PC-9 (cell line): ENCODE data around the gene CLDND1. TPM values are rescaled to one million over a fixed set of nuclear protein-coding genes. Genes with fewer than 3 reads are reported as not detected.

Source experiments
- BruUV-seq: library from RNA; stranded (reverse); fragments of 400-500 nt; replicated peaks from 2 replicates; lab custom pipeline; 2021; lab: Mats Ljungman, UMichigan
- CTCF ChIA-PET: fragments of 300-600 bp; sonication (Branson Sonifier 250); formaldehyde crosslinking; loops from one replicate; lab custom pipeline; 2022; ENCODE audit warnings: antibody characterized with exemption; lab: Charles Lee
- POLR2A ChIA-PET: fragments of 300-600 bp; sonication (Branson Sonifier 250); formaldehyde crosslinking; loops from one replicate; lab custom pipeline; 2022; ENCODE audit warnings: antibody characterized with exemption; ENCODE audit not compliant: unreplicated experiment; lab: Charles Lee
- DNase-seq, 2 experiments: peaks; one replicate each; pipeline versions ENCODE4 v3.0.0 to v3.0.0-alpha.2; 2015 to 2022; ENCODE audit warnings: mixed read lengths in 1 of 2
- H2AFZ ChIP-seq: fragments of 200-600 bp; sonication (generic); 2 replicates; pipeline ENCODE4 v1.8.1; 2017; ENCODE audit warnings: antibody characterized with exemption
- H3F3A ChIP-seq: fragments of 200-600 bp; sonication (generic); 2 replicates; pipeline ENCODE4 v1.8.1; 2017; ENCODE audit warnings: antibody characterized with exemption, mild to moderate bottlenecking, low read depth; ENCODE audit not compliant: insufficient read depth
- H3K27ac ChIP-seq: fragments of 200-600 bp; sonication (generic); 2 replicates; pipeline ENCODE4 v1.6.1; 2016; ENCODE audit warnings: mixed run types
- H3K27me3 ChIP-seq: fragments of 200-600 bp; sonication (generic); 2 replicates; pipeline ENCODE4 v1.6.1; 2016; ENCODE audit warnings: low read depth, mixed run types; ENCODE audit not compliant: insufficient read depth
- H3K36me3 ChIP-seq: fragments of 200-600 bp; sonication (generic); 2 replicates; pipeline ENCODE4 v1.6.1; 2016; ENCODE audit warnings: low read depth, mixed run types
- H3K4me1 ChIP-seq: fragments of 200-600 bp; sonication (generic); replicated peaks from 2 replicates; pipeline ENCODE4 v1.6.1; 2016; ENCODE audit warnings: mixed run types; ENCODE audit not compliant: insufficient read depth
- H3K4me2 ChIP-seq: fragments of 200-600 bp; sonication (generic); 2 replicates; pipeline ENCODE4 v1.6.1; 2017; ENCODE audit warnings: mixed run types
- H3K4me3 ChIP-seq: fragments of 200-600 bp; sonication (generic); 2 replicates; pipeline ENCODE4 v1.6.1; 2016; ENCODE audit warnings: mixed run types
- H3K79me2 ChIP-seq: fragments of 200-600 bp; sonication (generic); 2 replicates; pipeline ENCODE4 v1.6.1; 2017; ENCODE audit warnings: low read depth, mixed run types
- H3K9me2 ChIP-seq: fragments of 200-600 bp; sonication (generic); 2 replicates; pipeline ENCODE4 v1.8.1; 2017; ENCODE audit warnings: mild to moderate bottlenecking; ENCODE audit not compliant: insufficient read depth
- H3K9me3 ChIP-seq: fragments of 200-600 bp; sonication (generic); 2 replicates; pipeline ENCODE4 v1.8.1; 2016; ENCODE audit warnings: low read depth; ENCODE audit not compliant: insufficient read depth
- H4K20me1 ChIP-seq: fragments of 200-600 bp; sonication (generic); 2 replicates; pipeline ENCODE4 v1.8.1; 2017; ENCODE audit not compliant: insufficient read depth
- CTCF ChIP-seq: fragments of 200-600 bp; sonication (generic); conservative IDR thresholded peaks from 2 replicates; pipeline ENCODE4 v1.6.1; 2017; ENCODE audit warnings: mixed run types, antibody characterized with exemption, mild to moderate bottlenecking, moderate library complexity
- EZH2 ChIP-seq: fragments of 200-600 bp; sonication (generic); IDR thresholded peaks from 2 replicates; pipeline ENCODE4 v1.8.0; 2017; ENCODE audit warnings: antibody characterized with exemption, low read depth
- intact Hi-C: fragments of 100-400 bp; cut with micrococcal nuclease; formaldehyde crosslinking; loops from one replicate; pipeline ENCODE4 v1.10.0; 2022; ENCODE audit not compliant: unreplicated experiment
- total RNA-seq: library from RNA; stranded (reverse); gene quantifications from 2 replicates; pipeline ENCODE4 v1.2.3, GENCODE V29; 2021

CLDND1 gene
- total RNA-seq, 1 experiment from 2014 or later, result 143 TPM

DNA sequence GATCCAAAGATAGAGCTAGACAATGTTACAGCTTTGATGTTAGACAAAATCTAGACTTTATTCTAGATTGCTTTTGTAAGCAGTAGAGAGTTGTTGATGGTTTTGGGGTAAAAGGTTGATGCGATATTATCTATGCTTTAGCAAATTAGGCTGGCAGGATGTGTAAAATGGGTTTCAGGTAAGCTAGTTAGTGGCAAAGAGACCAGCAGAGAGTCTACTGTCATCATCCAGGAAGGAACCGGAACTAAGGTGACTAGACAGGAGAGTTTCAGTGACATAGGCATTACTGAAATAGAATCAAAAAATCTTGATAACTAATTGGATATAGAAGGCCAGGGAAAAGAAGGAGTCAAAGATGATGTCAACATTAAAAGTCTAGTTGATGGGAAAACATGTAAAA, 14.1 kb downstream of the CLDND1 start:
- Histone ChIP-seq H3K9me2 (no peaks in the 10 kb centered on the region), H3K36me3 (no peaks in the 10 kb centered on the region), H4K20me1 (no peaks in the 10 kb centered on the region), H3K4me2 (no peak overlapping the region), H3K9me3 (no peaks in the 10 kb centered on the region; the same call in 1 of the 2 replicates), H3K79me2 (no peaks in the 10 kb centered on the region), H3K4me1 (peaks cover 29% of the 10 kb centered on the region), H3K27ac (no peak overlapping the region), H3K4me3 (no peak overlapping the region), H3F3A (peaks cover 22% of the 10 kb centered on the region), H3K27me3 (no peaks in the 10 kb centered on the region), H2AFZ (no peak overlapping the region)
- DNase-seq, result no peak
- no TSS peak for BruUV-seq
- ChIA-PET CTCF (no interaction called here), POLR2A (no interaction called here)
- TF ChIP-seq EZH2, result no peak
- no peak for TF ChIP-seq CTCF
- intact Hi-C loops, result no loop called here

DNA sequence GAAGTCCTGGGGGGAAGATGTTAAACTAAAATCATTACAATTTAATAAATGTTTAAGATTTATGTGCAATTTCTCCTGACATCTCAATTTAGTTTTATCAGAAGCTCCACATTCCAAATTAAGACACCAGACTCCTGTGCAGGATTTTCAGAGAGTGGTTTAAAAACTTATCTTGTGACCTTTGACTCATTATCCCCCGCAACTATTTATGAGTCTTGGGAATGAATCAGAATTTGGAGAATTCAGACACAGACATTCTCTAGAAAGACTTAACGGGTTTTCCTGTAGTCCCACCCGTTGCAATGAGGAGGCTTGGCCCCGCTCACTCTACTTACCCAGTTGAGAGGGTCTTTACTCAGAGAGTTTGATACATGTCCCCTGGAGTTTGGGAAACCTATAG, 18.2 kb downstream of the CLDND1 start:
- POLR2A ChIA-PET, result no interaction called here
- CTCF ChIA-PET, result interaction anchor here (1.1 kb wide), 1 partner anchor 21 kb away, joined by 3 read pairs; no protein-coding TSS in a partner anchor
- no peak for DNase-seq
- Histone ChIP-seq H3K9me2 (peaks cover 3% of the 10 kb centered on the region; the same call in 1 of the 2 replicates), H3K27me3 (no peaks in the 10 kb centered on the region), H3F3A (peaks cover 6% of the 10 kb centered on the region; the same call in 1 of the 2 replicates), H3K4me2 (no peak overlapping the region), H2AFZ (no peak overlapping the region), H3K36me3 (no peaks in the 10 kb centered on the region), H3K4me3 (no peak overlapping the region), H3K9me3 (no peaks in the 10 kb centered on the region; the same call in 1 of the 2 replicates), H3K4me1 (peaks cover 14% of the 10 kb centered on the region; the same call in 1 of the 2 replicates), H3K27ac (no peak overlapping the region), H3K79me2 (no peaks in the 10 kb centered on the region), H4K20me1 (no peaks in the 10 kb centered on the region)
- BruUV-seq, result no TSS peak
- intact Hi-C loops, result no loop called here
- TF ChIP-seq EZH2 (no peak), CTCF (no peak)

GRCh38 chr3:98501863-98502576, 20.7 kb downstream of the CLDND1 start:
- TF ChIP-seq EZH2 (no peak), CTCF (no peak)
- Histone ChIP-seq H3K4me3 (no peak overlapping the region), H3K36me3 (no peaks in the 10 kb centered on the region), H4K20me1 (no peaks in the 10 kb centered on the region), H3K4me2 (no peak overlapping the region), H3K9me3 (no peaks in the 10 kb centered on the region), H3K79me2 (no peaks in the 10 kb centered on the region), H3K4me1 (peaks cover 14% of the 10 kb centered on the region; the same call in 1 of the 2 replicates), H3K27me3 (no peaks in the 10 kb centered on the region), H3K9me2 (peaks cover 3% of the 10 kb centered on the region; the same call in 1 of the 2 replicates), H2AFZ (peak overlapping the region; percentile 5; the same call in 1 of the 2 replicates), H3F3A (peaks cover 6% of the 10 kb centered on the region; the same call in 1 of the 2 replicates), H3K27ac (no peak overlapping the region)
- intact Hi-C loops, result no loop called here
- ChIA-PET CTCF (no interaction called here), POLR2A (interaction anchor here (0.9 kb wide), 1 partner anchor 21 kb away, joined by 5 read pairs; the partner anchor contains the start of gene CLDND1)
- no peak for DNase-seq
- BruUV-seq, result no TSS peak
